GM21786 (cell line): ENCODE results near the gene PNLIPRP1.

ENCODE experiments used
- ATAC-seq: cut with Tn5 transposase; IDR thresholded peaks from one replicate; pipeline ENCODE4 v1.9.1; 2021; ENCODE audit not compliant: unreplicated experiment

PNLIPRP1 gene

GRCh38 chr10:116590590-116591444 is at the start of gene PNLIPRP1:
Gene PNLIPRP1 (plus strand): TSS chr10:116590959. CDS start chr10:116591130, 171 bp downstream.
- no peak for ATAC-seq

- no peak for ATAC-seq
Measured at GRCh38 chr10:116542007-116542677, 48.6 kb upstream of the PNLIPRP1 start.

- no peak for ATAC-seq
Measured at GRCh38 chr10:116545122-116545521, 45.6 kb upstream of the PNLIPRP1 start.

DNA sequence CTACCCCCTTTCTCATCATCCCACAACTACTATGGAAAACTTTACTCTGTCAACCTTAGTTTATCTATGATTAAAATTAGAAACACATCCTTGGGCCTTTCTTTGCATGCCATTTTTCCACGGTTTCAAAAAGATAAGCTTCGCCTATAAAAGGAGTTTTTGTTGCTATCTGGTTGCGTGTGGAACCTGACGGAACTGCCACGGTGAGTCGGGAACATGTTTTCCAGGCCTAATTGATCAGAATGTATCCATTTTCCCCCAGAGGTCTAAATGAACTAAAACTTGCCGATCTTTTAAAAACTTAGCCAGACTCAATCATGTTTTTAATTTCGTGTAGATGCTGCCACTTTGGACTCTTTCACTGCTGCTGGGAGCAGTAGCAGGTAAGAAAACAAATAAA is 45.0 kb upstream of the PNLIPRP1 start, which contains the start of gene PNLIP:
PNLIP (plus strand) TSS at position 176 of the 400 bp plus-strand sequence; CDS start at position 338, 162 bp downstream.
- no peak for ATAC-seq

DNA sequence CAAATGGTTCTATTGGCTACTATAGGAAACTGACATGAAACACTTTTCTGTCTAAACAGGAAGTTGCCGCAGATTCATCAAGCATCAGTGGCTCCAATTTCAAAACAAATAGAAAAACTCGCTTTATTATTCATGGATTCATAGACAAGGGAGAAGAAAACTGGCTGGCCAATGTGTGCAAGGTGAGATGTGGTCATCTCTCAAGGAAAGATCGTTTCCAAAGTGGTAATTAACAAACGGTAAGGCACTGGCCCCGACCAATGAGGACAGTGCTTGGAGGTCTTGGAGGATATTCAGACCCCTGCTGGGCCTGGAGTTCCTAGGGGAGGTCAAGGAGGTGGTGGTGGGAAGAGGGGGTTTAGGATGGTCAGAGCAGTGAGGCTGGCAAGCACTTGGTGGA is 42.5 kb upstream of the PNLIPRP1 start:
- ATAC-seq, result no peak

- no peak for ATAC-seq
Measured at GRCh38 chr10:116553378-116553980, 37.3 kb upstream of the PNLIPRP1 start.

DNA sequence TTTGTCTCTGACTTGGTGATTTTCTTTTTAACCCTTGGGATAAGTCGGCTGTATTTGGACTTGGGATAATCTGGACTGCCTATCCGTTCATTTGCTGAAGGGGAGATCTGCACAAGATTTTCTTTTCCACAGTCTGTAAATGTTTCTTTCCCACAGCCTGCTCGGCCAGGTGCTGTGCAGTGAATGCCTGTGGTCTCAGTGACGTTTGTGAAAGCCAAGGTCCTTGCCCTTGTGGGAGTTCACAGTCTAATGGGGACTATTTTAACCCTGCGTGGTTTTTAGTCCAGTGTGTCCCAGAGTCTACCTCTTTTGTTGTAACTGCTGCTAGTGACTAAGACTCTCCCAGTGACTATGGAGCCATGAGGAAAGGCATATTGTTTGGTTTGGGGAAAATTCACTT is 36.1 kb upstream of the PNLIPRP1 start:
- ATAC-seq, result no peak

- ATAC-seq, result no peak
Measured at GRCh38 chr10:116555880-116556279, 34.9 kb upstream of the PNLIPRP1 start.

- no peak for ATAC-seq
Measured at GRCh38 chr10:116557305-116557880, 33.4 kb upstream of the PNLIPRP1 start.

DNA sequence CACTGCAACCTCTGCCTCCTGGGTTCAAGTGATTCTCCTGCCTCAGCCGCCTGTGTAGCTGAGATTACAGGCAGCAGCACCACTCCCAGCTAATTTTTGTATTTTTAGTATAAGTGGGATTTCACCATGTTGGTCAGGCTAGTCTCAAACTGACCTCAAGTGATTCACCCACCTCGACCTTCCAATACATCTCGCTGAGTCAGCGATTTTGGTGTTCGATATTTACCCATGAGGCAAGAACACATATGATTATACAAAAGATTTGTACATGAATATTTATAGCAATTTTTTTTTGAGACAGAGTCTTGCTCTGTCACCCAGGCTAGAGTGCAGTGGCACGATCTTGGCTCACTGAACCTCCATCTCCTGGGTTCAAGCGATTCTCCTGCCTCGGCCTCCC is 25.2 kb upstream of the PNLIPRP1 start:
- no peak for ATAC-seq

- no peak for ATAC-seq
Measured at GRCh38 chr10:116566932-116567331, 23.8 kb upstream of the PNLIPRP1 start.

DNA sequence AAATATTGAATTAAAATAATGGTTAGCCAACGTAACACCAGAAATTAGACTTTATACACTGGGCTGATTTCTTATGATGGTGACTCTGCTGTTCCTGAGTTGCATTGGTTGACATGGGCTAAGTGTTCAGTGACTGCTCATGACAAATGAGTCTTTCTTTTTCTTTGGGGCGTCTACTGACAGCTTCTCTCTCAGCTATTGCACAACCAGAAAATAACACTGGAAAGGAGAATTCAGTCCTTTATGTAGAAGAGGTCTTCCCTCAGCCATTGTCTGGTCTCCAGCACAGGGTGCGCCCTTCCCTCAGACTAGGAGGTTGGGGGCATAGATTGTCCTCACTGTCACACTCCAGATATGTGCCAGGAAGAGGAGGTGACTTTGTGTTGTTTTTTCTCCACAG is 23.4 kb upstream of the PNLIPRP1 start:
- ATAC-seq, result no peak

DNA sequence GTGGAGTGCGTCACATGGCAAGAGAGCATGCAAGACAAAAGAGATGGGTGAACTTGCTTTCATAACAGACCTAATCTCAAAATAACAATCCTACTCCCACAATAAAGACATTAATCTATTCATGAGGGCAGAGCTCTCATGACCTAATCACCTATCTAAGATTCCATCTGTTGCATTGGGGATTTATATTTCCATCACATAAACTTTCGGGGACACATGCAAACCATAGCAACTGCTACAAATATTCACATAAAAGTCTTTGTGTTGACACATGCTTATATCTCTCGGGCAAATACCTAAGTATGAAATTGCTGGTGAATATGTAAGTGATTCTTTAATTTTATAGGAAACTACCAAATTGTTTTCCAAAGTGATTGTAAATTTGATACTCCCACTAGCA is 16.0 kb upstream of the PNLIPRP1 start:
- no peak for ATAC-seq

DNA sequence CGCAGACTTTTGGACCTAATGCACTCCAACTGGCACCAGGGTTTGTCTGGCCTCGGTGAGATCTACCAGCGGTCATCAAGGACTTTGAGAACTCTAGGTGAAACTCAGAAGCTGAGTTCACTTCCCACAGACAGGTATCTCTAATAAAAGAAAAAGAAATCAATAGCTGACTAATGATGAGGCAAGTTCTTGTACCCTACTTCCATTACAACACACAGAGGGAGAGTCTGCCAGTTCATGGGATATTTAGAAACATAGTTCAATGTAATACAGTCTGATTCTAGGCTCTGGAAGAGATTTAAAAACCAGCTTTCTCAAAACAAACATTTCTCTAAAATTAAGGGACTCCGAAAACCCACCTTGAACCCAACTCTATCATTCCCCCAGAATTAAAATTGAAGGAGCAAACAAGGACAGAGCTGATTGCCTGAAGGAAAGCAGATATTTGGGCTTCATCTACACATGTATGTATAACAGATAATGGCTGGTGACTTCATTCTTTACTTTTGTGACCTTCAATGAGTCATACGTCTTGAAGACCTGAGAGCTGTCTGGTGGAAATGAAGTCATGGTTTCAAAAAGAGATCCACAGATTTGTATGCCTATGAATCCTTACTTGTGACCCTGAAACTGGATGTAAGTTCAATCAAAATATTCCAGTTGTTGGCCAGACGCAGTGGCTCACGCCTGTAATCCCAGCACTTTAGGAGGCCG is 2.7 kb upstream of the PNLIPRP1 start:
- no peak for ATAC-seq

DNA sequence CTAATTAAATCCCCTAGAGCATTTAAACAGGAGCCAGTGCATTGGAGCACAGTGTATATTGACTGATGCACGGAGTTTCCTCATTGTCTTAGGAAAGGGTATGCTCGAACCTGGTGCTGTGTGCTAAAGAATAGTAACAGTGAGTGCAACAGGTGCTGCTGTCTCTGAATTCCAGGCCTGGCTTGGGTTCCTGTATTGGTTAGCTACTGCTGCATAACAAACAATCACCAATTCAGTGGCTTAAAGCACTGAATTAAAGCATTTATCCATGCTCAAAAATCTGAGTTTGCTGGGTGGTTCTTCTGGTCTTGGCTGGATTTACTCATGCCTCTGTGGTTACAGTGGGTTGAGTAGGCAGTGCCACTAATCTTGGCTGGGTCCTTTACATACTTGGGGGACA is 1.8 kb upstream of the PNLIPRP1 start:
- no peak for ATAC-seq

GRCh38 chr10:116589926-116590325 is 833 bp upstream of the PNLIPRP1 start:
- no peak for ATAC-seq

- ATAC-seq, result no peak
Measured at GRCh38 chr10:116593139-116593740, 2.5 kb downstream of the PNLIPRP1 start.

DNA sequence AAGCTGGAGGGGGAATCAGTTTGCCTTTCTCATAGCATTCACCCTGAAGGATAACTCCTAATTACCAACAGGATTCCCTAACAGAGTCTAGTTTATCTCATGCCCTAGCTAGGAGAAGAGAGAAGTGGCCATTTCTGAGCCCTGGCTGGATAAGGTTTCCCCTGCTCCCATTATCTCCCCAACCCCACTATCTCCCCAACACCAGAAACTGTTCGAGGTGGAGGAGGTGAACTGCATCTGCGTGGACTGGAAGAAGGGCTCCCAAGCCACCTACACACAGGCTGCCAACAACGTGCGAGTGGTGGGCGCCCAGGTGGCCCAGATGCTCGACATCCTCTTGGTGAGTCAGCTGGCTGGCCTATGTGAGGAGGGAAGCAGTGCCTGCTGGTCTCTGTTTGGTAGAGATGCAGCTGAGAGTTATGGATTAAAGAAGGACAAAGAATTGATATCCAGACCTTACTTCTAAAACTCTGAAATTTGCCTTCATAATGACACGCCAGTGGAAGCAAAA is 3.8 kb downstream of the PNLIPRP1 start:
- no peak for ATAC-seq

- no peak for ATAC-seq
Measured at GRCh38 chr10:116596062-116596461, 5.3 kb downstream of the PNLIPRP1 start.

DNA sequence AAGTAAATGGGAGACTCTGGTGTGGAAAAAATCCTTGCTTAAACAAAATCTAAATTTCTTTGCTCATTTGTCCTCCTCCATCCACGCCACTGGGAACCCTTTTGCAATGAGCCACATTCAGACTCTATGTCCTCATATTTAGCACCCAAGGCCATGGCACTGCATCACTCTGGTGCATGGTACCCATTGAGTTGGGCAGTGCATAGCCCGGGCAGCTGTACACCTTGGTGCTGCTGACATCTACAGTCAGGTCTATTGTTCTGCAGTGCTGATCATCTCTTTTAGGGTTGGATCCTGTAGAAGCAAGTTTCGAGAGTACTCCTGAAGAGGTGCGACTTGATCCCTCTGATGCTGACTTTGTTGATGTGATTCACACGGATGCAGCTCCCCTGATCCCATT is 6.8 kb downstream of the PNLIPRP1 start:
- ATAC-seq, result no peak
